ENCODE measurements around the gene CTSZ.
"Not testable (repeated sequence)": the region's sequence is repeated elsewhere in the genome, so short reads cannot be mapped to it uniquely, and the experiment has no call there.

CTSZ gene

GRCh38 chr20:59006864-59007664 lies at the start of gene CTSZ:
Gene CTSZ (minus strand): TSS chr20:59007254. CDS start chr20:59007128, 126 bp downstream.
- DNase-seq, result peak in 5 of 56 donors; percentile 37 to 49 (median 44)

- no peak for DNase-seq
These were observed 48.2 kb upstream of the CTSZ start for GRCh38 chr20:59055302-59055701.

- no peak for DNase-seq
These were observed 44.7 kb upstream of the CTSZ start for GRCh38 chr20:59051666-59052185.

- no peak for DNase-seq
These were observed 43.4 kb upstream of the CTSZ start for GRCh38 chr20:59050437-59050836.

- DNase-seq, result no peak
These were observed 41.6 kb upstream of the CTSZ start for GRCh38 chr20:59048681-59049030.

GRCh38 chr20:59047938-59048680 lies 41.1 kb upstream of the CTSZ start:
- DNase-seq, result no peak

GRCh38 chr20:59046862-59047261 lies 39.8 kb upstream of the CTSZ start:
- no peak for DNase-seq

- no peak for DNase-seq
These were observed 37.7 kb upstream of the CTSZ start for GRCh38 chr20:59044796-59045195.

- DNase-seq, result no peak
These were observed 37.2 kb upstream of the CTSZ start for GRCh38 chr20:59044295-59044694.

- no peak for DNase-seq
These were observed 36.6 kb upstream of the CTSZ start for GRCh38 chr20:59043698-59044097.

- DNase-seq, result peak in 55 of 56 donors; percentile 34 to 94 (median 86)
These were observed 36.0 kb upstream of the CTSZ start for GRCh38 chr20:59042796-59043631.

- peak in 3 of 56 donors; percentile 34 to 50 (median 50) for DNase-seq
These were observed 35.2 kb upstream of the CTSZ start, which contains the start of gene PRELID3B for GRCh38 chr20:59042151-59042795. Gene PRELID3B (minus strand): TSS chr20:59042786. CDS start chr20:59042730, 56 bp downstream.

- DNase-seq, result not testable (repeated sequence)
These were observed 34.4 kb upstream of the CTSZ start for GRCh38 chr20:59041487-59041886.

- DNase-seq, result no peak
These were observed 33.6 kb upstream of the CTSZ start for GRCh38 chr20:59040667-59041066.

- no peak for DNase-seq
These were observed 32.2 kb upstream of the CTSZ start for GRCh38 chr20:59039233-59039632.

GRCh38 chr20:59037386-59037785 lies 30.3 kb upstream of the CTSZ start:
- no peak for DNase-seq

- DNase-seq, result no peak
These were observed 28.3 kb upstream of the CTSZ start for GRCh38 chr20:59035381-59035780.

- no peak for DNase-seq
These were observed 26.6 kb upstream of the CTSZ start for GRCh38 chr20:59033616-59034165.

GRCh38 chr20:59033093-59033492 lies 26.0 kb upstream of the CTSZ start:
- no peak for DNase-seq

- peak in 2 of 56 donors; percentile 52 to 53 for DNase-seq
These were observed 25.6 kb upstream of the CTSZ start for GRCh38 chr20:59032713-59033059.
